Astrocyte of the cerebellum (primary cell): ENCODE data around the gene SSTR1.

Source experiments
- DNase-seq: peaks from one replicate; pipeline ENCODE4 v3.0.0-alpha.2; 2011; ENCODE audit warnings: low read depth
- H3K4me3 ChIP-seq: 2 replicates; pipeline ENCODE4 v1.5.1; 2011; ENCODE audit warnings: mild to moderate bottlenecking, low read depth, low read length, moderate library complexity
- CTCF ChIP-seq: IDR thresholded peaks from 2 replicates; pipeline ENCODE4 v1.5.1; 2012; ENCODE audit warnings: low read length, low read depth, moderate library complexity, mild to moderate bottlenecking; ENCODE audit errors: missing control alignments
- in situ Hi-C: cut with HindIII; loops from 2 replicates; pipeline ENCODE4 v1.10.0; 2017; ENCODE audit warnings: low sequenced_read_pairs

The SSTR1 gene

GRCh38 chr14:38197001-38197783, 10.5 kb upstream of the SSTR1 start:
- in situ Hi-C loops, result no loop called here
- DNase-seq, result no peak
- TF ChIP-seq CTCF, result peak; percentile 24
- H3K4me3 ChIP-seq, result no peak overlapping the region

- no peak overlapping the region for H3K4me3 ChIP-seq
- TF ChIP-seq CTCF, result no peak
- in situ Hi-C loops, result no loop called here
- DNase-seq, result no peak
Measured at GRCh38 chr14:38197784-38198335, 9.8 kb upstream of the SSTR1 start.

GRCh38 chr14:38198425-38198824, 9.3 kb upstream of the SSTR1 start:
- H3K4me3 ChIP-seq, result no peak overlapping the region
- DNase-seq, result no peak
- in situ Hi-C loops, result no loop called here
- no peak for TF ChIP-seq CTCF

GRCh38 chr14:38199076-38199475, 8.6 kb upstream of the SSTR1 start:
- no peak for TF ChIP-seq CTCF
- in situ Hi-C loops, result no loop called here
- no peak overlapping the region for H3K4me3 ChIP-seq
- DNase-seq, result no peak

- no peak for TF ChIP-seq CTCF
- DNase-seq, result no peak
- in situ Hi-C loops, result no loop called here
- H3K4me3 ChIP-seq, result no peak overlapping the region
Measured at GRCh38 chr14:38199739-38200138, 8.0 kb upstream of the SSTR1 start.

GRCh38 chr14:38201137-38201828, 6.4 kb upstream of the SSTR1 start:
- in situ Hi-C loops, result no loop called here
- DNase-seq, result no peak
- TF ChIP-seq CTCF, result no peak
- H3K4me3 ChIP-seq, result no peak overlapping the region
